MM.1S (cell line): Measurements from ENCODE around the gene PEAR1.

Experiments
- DNase-seq: peaks from one replicate; pipeline ENCODE4 v3.0.0-alpha.2; 2015
- H2AFZ ChIP-seq: fragments of 300-600 bp; sonication (generic); 2 replicates; pipeline ENCODE4 v1.6.0; 2016; ENCODE audit warnings: antibody characterized with exemption, low read length
- H3F3A ChIP-seq: fragments of 300-600 bp; sonication (generic); 2 replicates; pipeline ENCODE4 v1.6.1; 2016; ENCODE audit warnings: mild to moderate bottlenecking, antibody characterized with exemption, low read length, moderate library complexity, mixed read lengths; ENCODE audit not compliant: insufficient read depth
- H3K27ac ChIP-seq: fragments of 300-600 bp; sonication (generic); 2 replicates; pipeline ENCODE4 v1.5.1; 2016; ENCODE audit warnings: mild to moderate bottlenecking, low read length
- H3K27me3 ChIP-seq: fragments of 300-600 bp; sonication (generic); replicated peaks from 2 replicates; pipeline ENCODE4 v1.6.0; 2016; ENCODE audit warnings: low read length; ENCODE audit not compliant: insufficient read depth
- H3K36me3 ChIP-seq: fragments of 300-600 bp; sonication (generic); replicated peaks from 2 replicates; pipeline ENCODE4 v1.6.1; 2016; ENCODE audit warnings: mild to moderate bottlenecking, low read length, mixed read lengths; ENCODE audit not compliant: insufficient read depth
- H3K4me1 ChIP-seq: fragments of 300-600 bp; sonication (generic); 2 replicates; pipeline ENCODE4 v1.6.1; 2016; ENCODE audit warnings: low read length, mixed read lengths
- H3K4me2 ChIP-seq: fragments of 300-600 bp; sonication (generic); 2 replicates; pipeline ENCODE4 v1.6.0; 2016; ENCODE audit warnings: low read depth, low read length
- H3K4me3 ChIP-seq: fragments of 300-600 bp; sonication (generic); 2 replicates; pipeline ENCODE4 v1.5.1; 2016; ENCODE audit warnings: low read length, mixed read lengths
- H3K79me2 ChIP-seq: fragments of 300-600 bp; sonication (generic); 2 replicates; pipeline ENCODE4 v1.6.1; 2016; ENCODE audit warnings: mixed run types, low read length, mixed read lengths
- H3K9ac ChIP-seq: fragments of 300-600 bp; sonication (generic); 2 replicates; pipeline ENCODE4 v1.6.1; 2016; ENCODE audit warnings: low read length, mixed read lengths
- H3K9me2 ChIP-seq: fragments of 300-600 bp; sonication (generic); replicated peaks from 2 replicates; pipeline ENCODE4 v1.6.1; 2016; ENCODE audit warnings: mild to moderate bottlenecking, low read length, mixed read lengths; ENCODE audit not compliant: insufficient read depth
- H3K9me3 ChIP-seq: fragments of 300-600 bp; sonication (generic); replicated peaks from 2 replicates; pipeline ENCODE4 v1.6.1; 2016; ENCODE audit warnings: mild to moderate bottlenecking, low read length, mixed read lengths; ENCODE audit not compliant: insufficient read depth
- H4K20me1 ChIP-seq: fragments of 300-600 bp; sonication (generic); 2 replicates; pipeline ENCODE4 v1.6.1; 2016; ENCODE audit warnings: mild to moderate bottlenecking, low read length, moderate library complexity, mixed read lengths; ENCODE audit not compliant: insufficient read depth
- CTCF ChIP-seq: fragments of 300-600 bp; sonication (generic); IDR thresholded peaks from 2 replicates; pipeline ENCODE4 v1.5.1; 2016; ENCODE audit warnings: antibody characterized with exemption, low read length, mixed read lengths
- EZH2 ChIP-seq: fragments of 300-600 bp; sonication (generic); optimal IDR thresholded peaks from 2 replicates; pipeline ENCODE3; 2017; ENCODE audit warnings: low read depth, mild to moderate bottlenecking, antibody characterized with exemption, low read length, mixed read lengths
- EZH2phosphoT487 ChIP-seq: fragments of 300-600 bp; sonication (generic); IDR thresholded peaks from 2 replicates; pipeline ENCODE4 v1.6.1; 2018; ENCODE audit warnings: antibody characterized with exemption, low read length

Gene PEAR1

GRCh38 chr1:156885880-156886355 lies 7.6 kb upstream of the PEAR1 start:
- H3K27me3 ChIP-seq = peaks cover 30% of the 10 kb centered on the region
- H3K9ac ChIP-seq = no peak overlapping the region
- H3K9me3 ChIP-seq = no peaks in the 10 kb centered on the region
- no peaks in the 10 kb centered on the region for H4K20me1 ChIP-seq
- H2AFZ ChIP-seq = no peak overlapping the region
- H3K9me2 ChIP-seq = no peaks in the 10 kb centered on the region
- no peaks in the 10 kb centered on the region for H3K36me3 ChIP-seq
- no peak overlapping the region for H3K4me2 ChIP-seq
- TF ChIP-seq EZH2 (no peak), EZH2phosphoT487 (no peak), CTCF (no peak)
- no peaks in the 10 kb centered on the region for H3F3A ChIP-seq
- peaks cover 2% of the 10 kb centered on the region; the same call in 1 of the 2 replicates for H3K4me1 ChIP-seq
- H3K79me2 ChIP-seq = no peaks in the 10 kb centered on the region
- no peak for DNase-seq
- H3K4me3 ChIP-seq = no peak overlapping the region
- H3K27ac ChIP-seq = no peak overlapping the region

GRCh38 chr1:156886583-156887281 lies 6.8 kb upstream of the PEAR1 start:
- Histone ChIP-seq H3F3A (no peaks in the 10 kb centered on the region), H3K4me3 (no peak overlapping the region), H3K4me1 (no peaks in the 10 kb centered on the region), H3K36me3 (no peaks in the 10 kb centered on the region), H3K27me3 (peaks cover 38% of the 10 kb centered on the region), H3K4me2 (no peak overlapping the region), H3K27ac (no peak overlapping the region), H3K79me2 (no peaks in the 10 kb centered on the region), H3K9ac (no peak overlapping the region), H4K20me1 (no peaks in the 10 kb centered on the region), H3K9me2 (no peaks in the 10 kb centered on the region), H2AFZ (no peak overlapping the region), H3K9me3 (no peaks in the 10 kb centered on the region)
- no peak for TF ChIP-seq CTCF
- TF ChIP-seq EZH2 = no peak
- no peak for TF ChIP-seq EZH2phosphoT487
- DNase-seq = no peak

- Histone ChIP-seq H3K79me2 (no peaks in the 10 kb centered on the region), H3K36me3 (no peaks in the 10 kb centered on the region), H3K27ac (no peak overlapping the region), H3K9ac (no peak overlapping the region), H3K27me3 (peaks cover 44% of the 10 kb centered on the region), H3K9me2 (no peaks in the 10 kb centered on the region), H3K9me3 (no peaks in the 10 kb centered on the region), H3F3A (no peaks in the 10 kb centered on the region), H4K20me1 (no peaks in the 10 kb centered on the region), H2AFZ (no peak overlapping the region), H3K4me2 (no peak overlapping the region), H3K4me1 (0 out of 2 replicates have a peak, but pooled peaks cover 3% of the 10 kb centered on the region), H3K4me3 (no peak overlapping the region)
- no peak for DNase-seq
- TF ChIP-seq CTCF (no peak), EZH2 (no peak), EZH2phosphoT487 (no peak)
Measured at GRCh38 chr1:156887317-156887716, 6.2 kb upstream of the PEAR1 start.
